B cell (primary cell): ENCODE measurements around the gene CDK6.

Experiments used
- CTCF ChIP-seq: fragments of 200-600 bp; IDR thresholded peaks from one replicate; pipeline ENCODE4 v1.8.0; 2022; ENCODE audit warnings: antibody characterized with exemption, mild to moderate bottlenecking
- EZH2 ChIP-seq: IDR thresholded peaks from 2 replicates; pipeline ENCODE4 v1.6.1; 2012; ENCODE audit warnings: borderline replicate concordance, low read depth, mild to moderate bottlenecking, moderate library complexity, low read length; ENCODE audit not compliant: insufficient read depth, poor library complexity, severe bottlenecking

- TF ChIP-seq CTCF = no peak
- TF ChIP-seq EZH2 = no peak
Observed at GRCh38 chr7:92763636-92764423, 72.5 kb downstream of the CDK6 start.
